NCI-H82 treated with DMSO at 0.1 percent for 48 hours (cell line): Measurements from ENCODE around the gene SMIM28.

ENCODE experiments used
- DNase-seq: peaks from one replicate; lab custom pipeline; 2025; ENCODE audit not compliant: unreplicated experiment; lab: John Stamatoyannopoulos, UW

The SMIM28 gene

DNA sequence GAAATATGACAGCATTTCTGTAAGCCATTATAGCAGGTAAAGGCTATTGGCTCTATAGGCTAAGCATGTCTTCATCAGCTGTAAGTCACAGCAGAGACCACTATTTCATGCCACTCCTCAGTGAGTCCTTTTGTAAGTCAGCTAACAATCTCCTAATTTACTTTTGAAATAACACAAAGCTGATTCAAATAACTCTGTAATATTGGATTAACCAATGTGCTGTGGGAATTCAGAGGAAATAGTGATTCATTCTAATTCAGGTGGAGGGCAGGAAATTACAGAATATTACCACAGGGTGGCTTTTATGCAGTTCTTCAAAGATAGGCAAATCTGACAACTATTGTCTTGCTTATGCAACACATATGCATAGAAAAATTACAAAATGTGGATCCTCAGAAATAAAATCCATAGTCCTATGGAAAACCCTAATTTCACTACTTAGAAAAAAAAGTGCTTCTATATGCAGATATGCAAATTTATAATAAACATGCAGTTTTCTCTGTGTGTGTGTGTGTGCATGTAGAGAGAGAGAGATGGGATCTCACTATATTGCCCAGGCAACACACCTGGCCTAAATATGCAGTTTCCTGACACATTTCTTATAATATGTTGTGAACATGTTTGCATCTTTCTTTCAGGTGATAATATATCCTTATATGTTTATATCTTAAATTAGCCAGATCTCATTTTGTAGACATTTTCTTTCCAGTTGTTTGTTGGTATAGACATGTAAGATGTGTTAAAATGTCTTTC is 4.8 kb upstream of the SMIM28 start:
- no peak for DNase-seq

DNA sequence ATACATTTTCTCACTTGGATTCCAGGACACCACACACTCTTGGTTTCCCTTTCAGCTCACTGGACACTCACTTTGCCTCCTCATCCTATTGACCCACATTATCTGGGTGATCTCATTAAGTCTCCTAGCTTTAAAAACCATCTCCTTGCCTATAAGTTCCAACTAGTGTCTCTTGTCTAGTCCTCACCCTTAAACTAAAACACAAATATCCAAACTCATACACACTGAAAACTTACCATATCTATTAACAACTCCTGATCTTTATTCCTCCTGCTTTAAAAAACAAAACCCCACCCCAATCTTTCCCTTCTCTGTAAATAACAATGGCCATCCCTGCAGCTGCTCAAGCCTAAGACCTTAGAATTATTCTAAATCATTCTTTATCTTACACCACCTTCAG is 3.5 kb upstream of the SMIM28 start:
- no peak for DNase-seq

DNA sequence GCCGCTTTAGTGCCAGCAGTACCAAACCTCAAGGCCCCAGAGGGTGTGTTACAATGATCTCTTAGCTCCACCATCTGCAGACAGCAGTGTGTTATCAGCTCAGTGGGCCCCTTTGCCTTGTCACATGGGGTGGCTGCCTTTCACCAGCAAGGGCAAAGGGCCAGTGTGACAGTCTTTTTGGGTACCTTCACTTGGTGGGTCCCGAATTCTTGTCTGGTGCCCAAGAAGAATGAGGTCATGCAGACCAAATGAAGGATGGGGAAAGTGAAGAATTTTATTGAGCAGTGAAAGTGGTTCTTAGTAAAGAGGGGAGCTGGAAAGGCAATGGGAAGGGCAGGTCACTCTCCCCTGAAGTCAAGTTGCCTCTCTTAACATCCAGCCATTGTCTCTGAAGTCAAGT is 2.9 kb upstream of the SMIM28 start:
- no peak for DNase-seq

DNA sequence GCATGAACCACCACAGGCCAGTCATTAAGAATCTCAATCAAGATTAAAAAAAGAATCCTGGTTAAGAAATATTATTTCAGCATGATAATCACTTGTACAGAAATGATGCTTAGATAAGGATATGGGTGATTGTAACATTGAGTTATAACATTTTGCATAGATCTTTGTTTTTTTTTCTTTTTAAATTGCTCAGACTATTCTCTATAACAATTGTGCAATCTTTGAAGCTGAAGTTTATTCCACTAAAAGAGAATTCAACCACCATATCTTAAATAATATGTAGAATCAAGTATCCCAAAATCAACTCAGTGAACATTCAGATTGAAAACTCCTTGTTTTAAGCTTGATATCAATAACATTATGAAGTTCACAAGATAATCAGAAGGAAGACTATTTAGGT is 663 bp upstream of the SMIM28 start:
- no peak for DNase-seq

DNA sequence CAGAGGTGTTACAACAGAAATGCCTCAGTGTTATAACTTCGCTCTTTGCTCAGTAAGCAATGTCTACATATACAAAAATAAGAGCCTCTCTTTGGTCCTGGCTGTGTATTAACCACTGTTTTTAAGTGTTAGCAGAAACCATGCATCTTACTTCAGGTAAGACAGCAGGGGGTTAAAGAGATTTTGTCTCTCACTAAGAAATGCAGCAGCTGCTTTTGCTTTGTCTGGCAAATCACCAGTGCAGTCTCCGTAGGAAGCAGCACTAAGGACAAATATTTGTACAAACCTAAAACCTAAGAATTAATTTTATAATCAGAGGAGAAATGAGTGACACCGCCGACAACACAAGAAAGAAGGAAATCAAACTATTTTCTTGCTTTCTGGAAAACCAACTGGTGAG is 758 bp downstream of the SMIM28 start:
- no peak for DNase-seq

DNA sequence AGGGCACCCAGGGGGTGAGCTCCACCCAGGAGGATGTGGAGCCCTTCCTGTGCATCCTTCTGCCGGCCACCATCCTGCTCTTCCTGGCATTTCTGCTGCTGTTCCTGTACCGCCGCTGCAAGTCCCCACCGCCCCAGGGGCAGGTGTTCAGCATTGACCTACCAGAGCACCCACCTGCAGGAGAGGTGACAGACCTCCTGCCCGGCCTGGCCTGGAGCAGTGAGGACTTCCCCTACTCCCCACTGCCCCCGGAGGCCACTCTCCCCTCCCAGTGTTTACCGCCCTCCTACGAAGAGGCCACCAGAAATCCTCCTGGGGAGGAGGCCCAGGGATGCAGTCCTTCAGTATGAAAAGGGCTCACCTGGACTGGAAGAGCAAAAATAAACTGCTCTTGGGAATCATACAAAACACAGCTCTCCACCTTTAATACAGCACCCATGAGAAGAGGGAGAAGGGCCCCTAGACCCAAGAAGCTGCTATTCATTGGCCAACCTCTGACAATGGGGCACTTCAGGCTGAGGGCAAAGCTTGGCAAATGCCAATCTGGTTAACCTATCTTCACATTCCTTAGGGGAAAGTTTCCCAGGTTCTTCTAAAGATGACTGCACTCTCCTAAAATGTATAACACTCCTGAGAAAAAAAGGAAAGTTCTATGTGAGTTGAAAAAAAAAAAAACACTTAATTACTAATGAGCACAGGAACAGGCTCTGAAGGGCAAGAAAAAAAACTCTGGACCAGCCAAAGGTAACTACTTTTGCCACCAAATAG is 5.0 kb downstream of the SMIM28 start:
- DNase-seq, result no peak

DNA sequence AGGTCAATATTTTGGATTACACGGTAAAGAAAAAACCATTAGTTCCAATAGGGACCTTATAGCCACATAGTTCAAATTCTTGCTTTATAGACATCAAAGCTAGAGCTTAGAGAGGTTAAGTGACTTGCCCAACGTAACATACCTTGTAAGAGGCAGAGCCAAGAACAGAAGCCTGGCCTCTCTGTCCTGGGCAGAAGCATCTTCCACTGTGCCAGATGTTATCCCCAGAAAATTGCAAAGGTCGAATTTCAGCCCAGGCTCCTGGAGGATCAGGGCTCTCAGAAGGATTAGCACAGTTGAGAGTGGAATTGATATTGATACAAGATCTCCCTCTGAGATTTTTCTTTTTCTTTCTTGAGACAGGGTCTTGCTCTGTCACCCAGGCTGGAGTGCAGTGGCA is 6.1 kb downstream of the SMIM28 start:
- peak; percentile 27 for DNase-seq

DNA sequence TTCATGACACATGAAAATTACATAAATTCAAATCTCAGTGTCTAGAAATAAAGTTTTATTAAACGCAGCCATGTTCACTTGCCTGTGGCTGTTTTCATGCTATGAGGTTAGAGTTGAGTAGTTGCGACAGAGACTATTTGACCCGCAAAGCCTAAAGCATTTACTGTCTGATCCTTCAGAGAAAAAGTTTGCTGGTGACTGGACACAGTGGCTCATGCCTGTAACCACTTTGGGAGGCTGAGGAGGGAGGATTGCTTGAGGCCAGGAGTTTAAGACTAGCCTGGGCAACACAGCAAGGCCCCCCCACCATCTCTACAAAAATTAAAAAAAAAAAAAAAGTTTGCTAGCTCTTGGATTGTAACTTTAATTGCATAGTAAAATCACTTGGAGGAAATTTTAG is 9.2 kb downstream of the SMIM28 start:
- DNase-seq, result no peak

DNA sequence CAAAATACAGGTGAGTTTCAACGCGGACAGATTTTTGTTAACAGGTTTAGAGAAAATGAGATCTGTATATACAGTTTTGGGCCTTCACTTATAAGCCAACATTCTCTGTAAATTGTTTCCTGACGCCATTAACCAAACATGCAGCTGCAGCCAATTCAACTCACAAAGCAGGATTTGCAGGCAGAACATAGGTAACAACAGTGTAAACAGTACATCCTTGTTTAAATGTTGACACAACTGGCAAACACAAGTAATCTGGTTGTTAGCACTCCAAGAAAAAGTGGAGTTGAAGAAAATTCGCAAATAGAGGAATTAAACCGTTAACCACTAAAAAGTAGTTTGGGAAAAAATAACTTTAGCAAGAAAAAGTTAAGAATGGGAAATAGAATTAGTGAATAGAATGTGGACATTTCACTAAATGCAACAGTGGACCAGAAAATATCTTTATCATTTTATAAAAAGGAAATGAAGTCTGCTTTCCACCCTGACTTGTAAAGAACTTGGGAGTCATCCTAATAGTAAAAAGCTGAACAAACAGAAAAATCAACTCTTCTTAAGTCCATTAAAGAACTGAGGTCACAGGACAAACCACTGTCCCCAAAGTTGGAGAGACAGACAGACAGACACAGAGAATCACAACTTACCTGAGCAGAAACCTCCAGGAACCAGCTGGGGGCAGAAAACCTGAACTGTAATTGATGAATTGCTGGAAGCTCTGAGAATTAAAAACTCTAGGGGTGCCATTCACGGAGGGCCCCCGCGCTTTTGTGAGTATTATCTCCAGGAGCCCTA is 10.1 kb downstream of the SMIM28 start:
- DNase-seq, result no peak

DNA sequence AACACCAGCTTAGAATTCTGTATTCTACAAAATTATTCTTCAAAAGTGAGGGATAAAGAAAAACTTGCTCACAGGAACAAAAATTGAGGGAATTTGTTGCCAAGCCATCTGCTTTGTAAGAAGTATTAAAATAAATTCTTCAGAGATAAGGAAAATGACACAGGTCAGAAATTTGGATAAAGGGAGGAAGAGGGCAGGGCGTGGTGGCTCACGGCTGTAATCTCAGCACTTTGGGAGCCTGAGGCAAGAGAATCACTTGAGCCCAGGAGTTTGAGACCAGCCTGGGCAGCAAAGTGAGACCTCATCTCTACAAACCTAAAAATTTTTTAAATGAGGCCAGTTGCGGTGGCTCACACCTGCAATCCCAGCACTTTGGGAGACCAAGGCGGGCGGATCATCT is 11.8 kb downstream of the SMIM28 start:
- no peak for DNase-seq

DNA sequence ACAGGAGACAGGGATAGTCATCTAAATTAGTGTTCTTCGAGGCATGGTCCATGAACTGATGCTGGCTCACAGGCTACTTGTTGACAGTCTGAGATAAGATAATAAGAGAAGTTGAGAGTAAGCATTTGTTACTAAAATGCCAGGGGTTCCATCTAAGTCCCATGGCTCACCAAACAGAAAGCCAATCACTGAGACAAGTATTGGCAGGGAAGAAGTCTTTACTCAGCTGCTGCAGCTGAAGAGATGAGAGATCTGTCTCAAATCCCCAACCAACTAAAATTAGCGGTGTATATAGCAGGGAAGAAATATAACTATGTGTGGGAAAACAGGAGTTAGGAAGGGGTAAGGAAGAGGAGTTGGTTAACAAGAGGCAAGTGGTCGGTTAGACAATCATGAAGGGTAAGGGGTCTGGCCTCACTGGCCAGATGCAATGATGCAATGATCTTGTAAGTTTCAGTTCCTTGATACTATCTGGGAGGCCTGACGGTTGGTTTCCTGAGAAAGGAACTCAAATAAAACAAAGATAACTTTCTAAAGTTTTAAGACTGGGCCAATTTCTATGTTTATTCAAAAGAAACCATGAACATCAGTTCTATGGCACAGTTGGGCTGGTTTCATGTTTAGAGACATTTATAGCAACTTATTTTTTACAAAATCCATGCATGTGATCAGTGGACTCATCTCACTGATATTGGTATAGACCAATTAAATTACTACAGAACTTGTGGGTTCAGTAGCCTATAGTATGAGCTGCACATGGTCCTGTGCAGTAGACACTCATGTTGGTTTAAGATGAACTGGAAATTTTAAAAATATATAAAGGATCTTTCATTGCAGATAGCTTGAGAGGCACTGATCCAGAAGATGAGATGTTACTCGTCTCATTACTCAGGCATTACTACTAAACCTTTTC is 16.4 kb downstream of the SMIM28 start:
- no peak for DNase-seq

DNA sequence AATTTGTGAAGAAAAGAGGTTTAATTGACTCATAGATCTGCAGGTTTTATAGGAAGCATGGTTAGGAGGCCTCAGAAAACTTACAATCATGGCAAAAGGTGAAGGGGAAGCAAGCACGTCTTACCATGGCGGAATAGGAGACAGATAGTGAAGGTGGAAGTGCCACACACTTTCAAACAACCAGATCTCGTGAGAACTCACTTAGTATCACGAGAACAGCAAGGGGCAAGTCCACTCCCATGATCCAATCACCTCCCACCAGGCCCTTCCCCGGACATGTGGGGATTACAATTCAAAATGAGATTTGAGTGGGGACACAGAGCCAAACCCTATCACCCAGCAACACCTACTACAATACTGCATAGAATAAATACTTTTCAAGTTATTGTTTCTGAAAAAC is 19.0 kb downstream of the SMIM28 start:
- no peak for DNase-seq

DNA sequence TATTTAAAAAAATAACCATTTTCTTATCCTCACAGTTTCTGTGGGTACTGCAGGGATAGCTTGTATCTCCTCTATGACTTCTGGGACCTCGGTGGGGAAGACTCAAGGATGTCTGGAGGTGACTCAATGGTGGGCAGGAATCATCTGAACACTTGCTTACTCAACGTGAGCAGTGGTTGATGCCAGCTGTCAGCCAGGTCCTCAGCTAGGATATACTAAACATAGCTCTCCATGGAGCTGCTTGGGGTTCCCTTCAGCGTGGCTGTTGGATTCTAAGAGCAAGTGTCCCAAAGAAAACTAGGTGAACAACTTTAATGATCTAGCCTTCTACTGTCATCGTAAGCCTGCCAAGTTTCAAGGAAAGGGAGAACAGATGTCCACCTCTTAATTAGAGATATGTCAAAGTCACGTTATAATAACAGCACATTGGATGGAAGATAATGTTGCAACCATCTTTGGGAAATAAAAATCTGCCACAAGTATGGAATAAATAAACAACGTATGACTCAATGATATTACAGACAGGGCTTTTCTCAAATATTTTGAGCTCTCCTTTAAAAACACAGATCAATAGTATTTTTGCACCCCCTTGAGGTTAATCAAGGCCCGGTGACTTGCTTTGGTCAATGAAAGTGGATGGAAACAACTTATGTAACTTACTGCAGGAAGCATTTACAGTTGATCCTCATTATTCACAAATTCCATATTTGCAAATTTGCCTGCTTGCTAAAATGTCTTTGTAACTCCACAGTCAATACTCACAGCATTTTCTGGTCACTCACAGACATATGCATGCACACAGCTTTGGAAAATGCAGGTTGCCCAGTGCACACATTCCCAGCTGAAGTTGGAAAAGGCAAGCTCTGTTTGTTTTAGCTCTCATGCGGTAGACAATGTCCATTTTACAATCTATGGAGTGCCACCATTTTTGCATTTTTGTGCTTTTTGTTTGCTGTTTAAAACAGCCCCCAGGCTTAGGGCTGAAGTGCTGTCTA is 19.7 kb downstream of the SMIM28 start:
- no peak for DNase-seq

DNA sequence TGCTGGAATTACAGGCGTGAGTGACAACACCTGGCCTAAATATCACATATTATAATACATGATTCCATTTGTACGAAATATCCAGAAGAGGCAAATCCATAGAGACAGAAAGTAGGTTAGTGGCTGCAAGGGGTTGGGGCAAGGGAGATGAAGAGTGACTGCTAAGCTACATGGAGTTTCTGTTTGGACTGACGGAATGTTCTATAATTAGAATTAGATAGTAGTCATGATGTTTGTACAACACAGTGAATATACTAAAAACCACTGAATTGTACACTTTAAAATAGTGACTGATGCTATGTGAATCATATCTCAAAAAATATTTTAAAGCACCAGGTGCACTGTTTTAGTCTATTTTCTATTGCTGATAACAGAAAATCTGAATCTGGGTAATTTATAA is 22.6 kb downstream of the SMIM28 start:
- DNase-seq, result no peak

DNA sequence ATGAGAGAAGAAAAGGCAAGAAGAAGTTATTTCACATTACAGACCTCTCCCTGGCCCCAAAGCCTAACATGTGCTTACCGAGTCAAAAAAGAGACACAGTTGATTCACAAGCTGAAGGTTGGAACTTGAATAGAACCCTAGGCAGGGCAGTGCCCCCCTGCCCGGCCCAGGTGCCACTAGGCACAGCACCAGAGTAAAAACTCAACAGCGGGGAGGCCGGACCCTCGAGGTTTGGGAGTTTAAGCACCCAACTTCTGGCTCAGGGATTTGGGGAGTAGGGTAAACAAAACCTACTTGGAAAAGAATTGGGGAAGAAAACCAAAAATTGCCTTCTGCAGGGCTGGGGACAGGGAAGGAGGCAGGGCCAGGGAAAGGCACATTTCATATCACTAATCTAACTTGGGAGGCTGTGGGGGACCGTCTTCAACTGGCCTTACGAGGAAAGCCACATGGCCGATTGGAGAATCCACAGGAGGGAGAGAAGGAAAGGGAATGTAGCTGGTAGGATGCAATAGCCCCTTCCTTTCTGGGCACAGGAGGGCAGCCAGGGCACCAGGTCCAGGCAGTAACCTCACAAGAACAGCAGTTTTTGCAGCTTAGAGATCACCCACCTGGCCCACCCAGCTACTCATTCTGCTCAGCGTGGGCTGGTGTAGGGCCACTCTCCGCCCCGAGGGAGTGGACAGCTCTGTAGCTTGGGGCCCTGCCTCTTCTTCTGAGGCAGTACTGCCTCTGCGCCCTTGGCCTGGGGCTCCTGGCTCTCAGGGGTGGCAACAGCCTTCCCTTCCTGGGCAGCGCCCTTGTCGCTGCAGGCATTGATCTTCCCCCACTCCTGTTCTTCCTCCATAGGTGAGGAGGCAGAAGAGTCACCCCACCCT is 24.5 kb downstream of the SMIM28 start:
- DNase-seq, result no peak

DNA sequence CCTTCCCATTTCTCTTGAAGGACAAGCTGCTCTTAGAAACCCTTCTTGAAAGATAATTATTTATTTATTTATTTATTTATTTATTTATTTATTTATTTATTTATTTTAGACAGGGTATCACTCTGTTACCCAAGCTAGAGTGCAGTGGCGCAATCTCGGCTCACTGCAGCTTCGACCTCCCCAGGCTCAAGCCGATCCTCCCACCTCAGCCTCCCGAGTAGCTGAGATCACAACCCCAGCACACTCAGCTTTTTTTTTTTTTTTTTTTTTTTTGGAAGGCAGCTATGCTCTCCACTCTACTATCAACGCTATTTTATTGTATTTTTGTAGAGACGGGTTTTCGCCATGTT is 25.1 kb downstream of the SMIM28 start:
- DNase-seq, result no peak

DNA sequence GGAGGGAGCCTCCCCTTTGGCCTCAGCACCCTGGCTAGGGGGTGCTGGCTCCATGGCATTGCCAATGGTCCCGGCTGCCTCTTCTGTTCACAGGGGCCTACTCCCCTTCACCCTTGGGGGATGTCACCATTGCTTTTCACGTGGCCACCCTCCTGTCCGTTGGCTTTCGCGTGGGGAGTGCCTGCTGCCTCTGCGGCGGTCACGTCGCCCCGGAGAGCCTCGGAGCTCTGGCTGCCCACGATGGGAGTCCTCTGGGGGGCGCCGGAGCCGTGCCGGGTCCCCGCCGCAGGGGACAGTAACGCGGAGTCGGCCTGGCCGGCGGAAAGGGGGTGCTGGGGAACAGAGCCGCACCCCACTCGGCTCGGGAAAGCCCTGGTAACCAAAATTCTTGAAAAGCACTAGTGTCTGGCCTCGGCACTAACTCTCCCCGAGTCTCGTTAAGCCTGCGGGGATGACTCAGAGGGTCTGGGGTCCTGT is 25.7 kb downstream of the SMIM28 start:
- no peak for DNase-seq

DNA sequence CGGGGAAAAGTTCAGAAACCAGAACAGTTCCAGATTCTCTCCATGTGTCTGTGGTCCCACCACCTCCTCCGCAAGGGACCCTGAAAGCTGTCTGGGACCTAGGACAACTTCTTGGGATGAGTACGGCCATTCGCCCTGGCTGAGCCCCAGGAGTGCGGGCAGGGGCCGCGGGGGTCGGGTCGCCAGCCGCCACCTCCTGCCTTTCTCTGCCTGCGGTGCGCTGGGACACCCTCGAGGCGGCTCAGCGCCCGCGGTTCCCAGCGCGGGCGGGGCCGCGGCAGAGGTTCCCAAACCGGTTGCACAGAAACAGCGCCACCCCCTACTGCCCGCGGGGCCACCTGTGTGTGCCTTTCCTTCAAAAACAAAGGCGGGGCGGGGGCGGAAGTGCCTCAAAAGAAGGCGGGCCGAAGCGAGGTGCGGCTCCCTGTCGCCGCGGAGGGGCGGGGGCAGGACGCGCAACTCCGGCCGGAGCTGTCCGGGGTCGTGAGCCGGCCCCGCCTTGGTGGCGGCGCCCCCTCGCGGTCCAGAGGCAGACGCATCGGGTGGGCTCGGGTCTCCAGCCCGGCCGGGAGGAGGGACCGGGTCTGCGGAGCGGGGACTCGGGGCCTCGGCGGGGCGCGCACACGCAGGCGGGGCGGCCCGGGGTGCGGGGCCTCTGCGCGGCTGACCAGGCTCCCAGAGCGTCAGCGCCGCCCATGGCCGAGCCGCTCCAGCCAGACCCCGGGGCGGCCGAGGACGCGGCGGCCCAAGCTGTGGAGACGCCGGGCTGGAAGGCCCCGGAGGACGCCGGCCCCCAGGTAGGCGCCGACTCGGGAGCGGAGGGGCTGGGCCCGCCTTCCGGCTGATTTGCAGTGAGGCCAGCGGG is 26.3 kb downstream of the SMIM28 start, which contains the start of gene HEBP2:
Gene HEBP2, plus strand, starts transcription at position 423 of the 865 bp plus-strand sequence. Its CDS starts 273 bp downstream, at position 696.
- DNase-seq, result peak; percentile 91
